Loucy (cell line): ENCODE data around the gene MT1HL1.

ENCODE experiments used
- H2AFZ ChIP-seq: fragments of 200-600 bp; sonication (generic); 2 replicates; pipeline ENCODE4 v1.6.0; 2016; ENCODE audit warnings: antibody characterized with exemption, mild to moderate bottlenecking, low read length, moderate library complexity
- H3F3A ChIP-seq: fragments of 200-600 bp; 2 replicates; pipeline ENCODE4 v1.6.0; 2016; ENCODE audit warnings: antibody characterized with exemption, low read depth, mild to moderate bottlenecking
- H3K27me3 ChIP-seq: fragments of 200-600 bp; sonication (generic); 2 replicates; pipeline ENCODE4 v1.6.1; 2014; ENCODE audit warnings: low read length, mild to moderate bottlenecking; ENCODE audit not compliant: insufficient read depth, poor library complexity, severe bottlenecking
- H3K36me3 ChIP-seq: fragments of 200-600 bp; sonication (generic); 2 replicates; pipeline ENCODE4 v1.6.1; 2016; ENCODE audit warnings: low read length; ENCODE audit not compliant: insufficient read depth
- H3K4me1 ChIP-seq: fragments of 200-600 bp; sonication (generic); 2 replicates; pipeline ENCODE4 v1.5.1; 2014; ENCODE audit warnings: low read length, mild to moderate bottlenecking; ENCODE audit not compliant: insufficient read depth, poor library complexity, severe bottlenecking
- H3K4me2 ChIP-seq: fragments of 200-600 bp; sonication (generic); 2 replicates; pipeline ENCODE4 v1.6.0; 2014; ENCODE audit warnings: antibody characterized with exemption, low read length, low read depth, mild to moderate bottlenecking; ENCODE audit not compliant: poor library complexity, severe bottlenecking
- H3K4me3 ChIP-seq: fragments of 200-600 bp; sonication (generic); 2 replicates; pipeline ENCODE4 v1.5.1; 2014; ENCODE audit warnings: low read length, mild to moderate bottlenecking, mixed read lengths; ENCODE audit not compliant: poor library complexity, severe bottlenecking
- H3K79me2 ChIP-seq: fragments of 200-600 bp; sonication (generic); 2 replicates; pipeline ENCODE4 v1.6.1; 2014; ENCODE audit warnings: low read length; ENCODE audit not compliant: insufficient read depth
- H3K9ac ChIP-seq: fragments of 200-600 bp; sonication (generic); 2 replicates; pipeline ENCODE4 v1.6.0; 2014; ENCODE audit warnings: mild to moderate bottlenecking, low read depth, low read length, moderate library complexity; ENCODE audit not compliant: poor library complexity, severe bottlenecking
- H3K9me2 ChIP-seq: fragments of 200-600 bp; sonication (generic); replicated peaks from 2 replicates; pipeline ENCODE4 v1.6.1; 2016; ENCODE audit warnings: low read depth, low read length, mixed read lengths
- H3K9me3 ChIP-seq: fragments of 200-600 bp; sonication (generic); 2 replicates; pipeline ENCODE4 v1.6.1; 2014; ENCODE audit warnings: mild to moderate bottlenecking, antibody characterized with exemption, low read length, low read depth; ENCODE audit not compliant: insufficient read depth
- H4K20me1 ChIP-seq: fragments of 200-600 bp; sonication (generic); 2 replicates; pipeline ENCODE4 v1.6.0; 2014; ENCODE audit warnings: antibody characterized with exemption, low read length, mild to moderate bottlenecking; ENCODE audit not compliant: insufficient read depth, poor library complexity, severe bottlenecking
- CTCF ChIP-seq: fragments of 200-600 bp; sonication (generic); conservative IDR thresholded peaks from 2 replicates; pipeline ENCODE4 v1.5.1; 2014; ENCODE audit warnings: mild to moderate bottlenecking, antibody characterized with exemption, low read length
- EZH2phosphoT487 ChIP-seq: fragments of 200-600 bp; IDR thresholded peaks from 2 replicates; pipeline ENCODE4 v1.6.1; 2018; ENCODE audit warnings: antibody characterized with exemption, mild to moderate bottlenecking, moderate library complexity, borderline replicate concordance

MT1HL1 gene

DNA sequence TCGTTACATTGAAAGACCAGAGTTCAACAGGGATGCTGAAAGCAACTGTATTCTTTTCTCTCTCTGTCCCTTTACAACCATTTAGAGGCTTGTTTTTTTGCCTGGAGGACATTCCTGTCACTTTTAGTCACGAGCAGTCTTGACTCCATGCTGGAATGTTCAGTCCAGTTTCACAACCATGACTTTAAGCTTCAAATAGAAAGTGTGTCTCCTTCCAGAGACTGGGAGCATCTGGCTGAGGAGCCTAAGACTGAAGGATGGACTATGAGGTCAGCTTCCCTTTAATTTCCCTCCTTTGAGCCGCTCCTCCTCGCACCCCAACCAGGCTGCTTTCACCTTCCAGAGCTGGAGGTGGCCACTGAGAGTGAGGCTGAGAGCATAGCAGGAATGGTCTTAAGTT is 27.2 kb upstream of the MT1HL1 start:
- Histone ChIP-seq H3K36me3 (no peaks in the 10 kb centered on the region), H3F3A (no peaks in the 10 kb centered on the region), H3K9me2 (no peaks in the 10 kb centered on the region), H3K4me2 (no peak overlapping the region), H4K20me1 (no peaks in the 10 kb centered on the region), H3K4me1 (no peaks in the 10 kb centered on the region), H3K27me3 (no peaks in the 10 kb centered on the region), H3K4me3 (no peak overlapping the region), H3K79me2 (no peaks in the 10 kb centered on the region), H2AFZ (no peak overlapping the region), H3K9ac (no peak overlapping the region), H3K9me3 (no peaks in the 10 kb centered on the region)
- no peak for TF ChIP-seq CTCF

DNA sequence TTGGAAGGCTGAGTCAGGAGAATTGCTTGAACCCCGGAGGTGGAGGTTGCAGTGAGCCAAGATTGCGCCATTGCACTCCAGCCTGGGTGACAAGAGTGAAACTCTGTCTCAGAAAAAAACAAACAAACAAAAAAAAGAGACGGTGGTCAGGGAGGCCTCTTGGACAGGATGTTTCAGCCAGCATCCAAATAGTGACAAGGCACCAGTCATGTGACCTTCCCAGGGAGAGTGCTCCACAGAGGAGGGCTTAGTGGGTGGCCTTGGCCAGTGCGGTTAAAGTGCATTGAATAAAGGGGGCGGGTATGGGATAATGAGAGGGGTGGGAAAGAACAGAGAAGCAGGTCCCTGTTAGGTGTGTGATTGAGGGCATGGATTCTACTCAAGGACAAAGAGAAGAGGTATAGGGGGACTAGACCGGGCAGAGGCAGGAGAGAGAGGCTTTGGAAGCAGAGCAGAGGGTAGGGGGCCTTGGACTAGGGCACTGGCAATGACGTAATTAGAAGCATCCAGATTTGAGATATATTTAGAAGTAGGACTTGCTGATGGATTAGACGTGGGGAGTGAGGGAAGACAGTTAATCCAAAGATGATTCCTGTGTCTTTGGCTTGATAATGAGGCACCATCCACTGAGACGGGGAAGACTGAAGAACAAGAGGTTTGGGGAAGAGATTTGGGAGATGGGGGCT is 25.8 kb upstream of the MT1HL1 start:
- Histone ChIP-seq H3K27me3 (no peaks in the 10 kb centered on the region), H3K9me3 (no peaks in the 10 kb centered on the region), H3K9ac (no peak overlapping the region), H3K4me2 (no peak overlapping the region), H3K79me2 (no peaks in the 10 kb centered on the region), H3K4me1 (no peaks in the 10 kb centered on the region), H3F3A (no peaks in the 10 kb centered on the region), H4K20me1 (no peaks in the 10 kb centered on the region), H3K9me2 (no peaks in the 10 kb centered on the region), H3K4me3 (no peak overlapping the region), H2AFZ (no peak overlapping the region), H3K36me3 (no peaks in the 10 kb centered on the region)
- TF ChIP-seq EZH2phosphoT487: no peak
- no peak for TF ChIP-seq CTCF

DNA sequence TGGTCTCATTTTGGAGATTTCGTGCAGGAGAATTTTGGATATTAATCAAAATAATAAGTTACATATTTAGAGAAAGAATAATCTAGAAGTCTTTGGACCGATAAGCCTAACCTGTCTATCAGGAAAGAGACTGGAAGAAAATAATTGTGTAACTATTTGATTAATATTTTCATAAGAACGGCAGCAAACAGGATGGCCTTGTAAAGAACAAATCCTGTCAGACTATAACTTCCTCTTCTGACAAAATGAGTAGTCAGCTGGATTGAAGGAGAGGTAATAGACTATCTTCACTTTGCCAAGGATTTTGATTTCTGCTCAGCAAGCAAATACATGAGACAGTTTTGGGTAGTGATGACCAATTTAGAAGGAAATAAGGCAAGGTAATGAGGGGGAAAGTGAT is 25.0 kb upstream of the MT1HL1 start:
- H3K27me3 ChIP-seq: no peaks in the 10 kb centered on the region
- no peak overlapping the region for H2AFZ ChIP-seq
- H3K79me2 ChIP-seq: no peaks in the 10 kb centered on the region
- H3F3A ChIP-seq: no peaks in the 10 kb centered on the region
- TF ChIP-seq CTCF (no peak), EZH2phosphoT487 (no peak)
- no peaks in the 10 kb centered on the region for H3K4me1 ChIP-seq
- no peaks in the 10 kb centered on the region for H3K9me2 ChIP-seq
- H3K36me3 ChIP-seq: no peaks in the 10 kb centered on the region
- H3K9ac ChIP-seq: no peak overlapping the region
- H3K4me2 ChIP-seq: no peak overlapping the region
- no peak overlapping the region for H3K4me3 ChIP-seq
- no peaks in the 10 kb centered on the region for H4K20me1 ChIP-seq
- no peaks in the 10 kb centered on the region for H3K9me3 ChIP-seq
